ENCODE results near the gene RCAN1.

RCAN1 gene

DNA sequence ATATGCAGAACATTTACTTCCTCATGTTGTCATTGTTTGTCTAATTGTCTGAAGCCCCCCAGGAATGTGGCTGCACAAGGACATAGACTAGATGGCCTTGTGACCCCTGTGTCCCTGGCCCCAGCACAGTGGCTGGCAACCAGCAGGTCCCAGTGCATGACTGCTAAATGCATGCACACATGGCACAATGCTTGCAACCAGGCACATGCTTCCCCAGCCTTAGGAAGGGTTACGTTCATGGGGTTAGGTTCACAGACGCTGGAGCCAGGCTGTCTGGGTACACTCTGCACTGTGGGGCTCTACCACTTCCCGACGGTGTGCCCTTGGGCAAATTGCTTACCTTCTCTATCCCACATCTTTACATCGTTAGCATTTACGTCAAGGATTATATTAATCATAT, 32.6 kb upstream of the RCAN1 start:
- no peak for DNase-seq (ENCODE audit: extremely low read depth, low read depth)
- TF ChIP-seq, protein P1, sequence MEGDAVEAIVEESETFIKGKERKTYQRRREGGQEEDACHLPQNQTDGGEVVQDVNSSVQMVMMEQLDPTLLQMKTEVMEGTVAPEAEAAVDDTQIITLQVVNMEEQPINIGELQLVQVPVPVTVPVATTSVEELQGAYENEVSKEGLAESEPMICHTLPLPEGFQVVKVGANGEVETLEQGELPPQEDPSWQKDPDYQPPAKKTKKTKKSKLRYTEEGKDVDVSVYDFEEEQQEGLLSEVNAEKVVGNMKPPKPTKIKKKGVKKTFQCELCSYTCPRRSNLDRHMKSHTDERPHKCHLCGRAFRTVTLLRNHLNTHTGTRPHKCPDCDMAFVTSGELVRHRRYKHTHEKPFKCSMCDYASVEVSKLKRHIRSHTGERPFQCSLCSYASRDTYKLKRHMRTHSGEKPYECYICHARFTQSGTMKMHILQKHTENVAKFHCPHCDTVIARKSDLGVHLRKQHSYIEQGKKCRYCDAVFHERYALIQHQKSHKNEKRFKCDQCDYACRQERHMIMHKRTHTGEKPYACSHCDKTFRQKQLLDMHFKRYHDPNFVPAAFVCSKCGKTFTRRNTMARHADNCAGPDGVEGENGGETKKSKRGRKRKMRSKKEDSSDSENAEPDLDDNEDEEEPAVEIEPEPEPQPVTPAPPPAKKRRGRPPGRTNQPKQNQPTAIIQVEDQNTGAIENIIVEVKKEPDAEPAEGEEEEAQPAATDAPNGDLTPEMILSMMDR (IDR thresholded peaks at IDR 0.05; ENCODE audit: low read depth, low read length) = no peak

DNA sequence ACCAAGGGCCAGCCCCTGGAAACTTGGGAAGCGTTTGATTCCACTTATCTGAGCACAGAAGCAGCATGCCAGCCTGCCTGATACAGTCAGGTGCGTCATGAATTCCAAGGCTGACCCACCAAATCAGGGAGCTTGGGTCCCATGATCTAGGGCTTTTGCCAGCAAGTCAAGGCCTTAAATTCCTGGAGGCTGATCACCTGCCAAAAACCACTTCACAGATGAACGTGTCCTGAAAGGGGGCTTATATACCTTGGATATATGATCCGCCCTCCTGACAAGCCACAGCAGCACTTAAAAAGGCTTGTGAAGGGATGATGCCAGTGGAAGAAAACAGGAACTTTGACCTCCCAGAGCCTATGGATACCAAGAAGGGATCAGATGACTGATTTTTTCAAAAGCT, 29.9 kb upstream of the RCAN1 start:
- no peak for DNase-seq (ENCODE audit: extremely low read depth, low read depth)
- TF ChIP-seq, protein P1 (IDR thresholded peaks at IDR 0.05; ENCODE audit: low read depth, low read length) = no peak

DNA sequence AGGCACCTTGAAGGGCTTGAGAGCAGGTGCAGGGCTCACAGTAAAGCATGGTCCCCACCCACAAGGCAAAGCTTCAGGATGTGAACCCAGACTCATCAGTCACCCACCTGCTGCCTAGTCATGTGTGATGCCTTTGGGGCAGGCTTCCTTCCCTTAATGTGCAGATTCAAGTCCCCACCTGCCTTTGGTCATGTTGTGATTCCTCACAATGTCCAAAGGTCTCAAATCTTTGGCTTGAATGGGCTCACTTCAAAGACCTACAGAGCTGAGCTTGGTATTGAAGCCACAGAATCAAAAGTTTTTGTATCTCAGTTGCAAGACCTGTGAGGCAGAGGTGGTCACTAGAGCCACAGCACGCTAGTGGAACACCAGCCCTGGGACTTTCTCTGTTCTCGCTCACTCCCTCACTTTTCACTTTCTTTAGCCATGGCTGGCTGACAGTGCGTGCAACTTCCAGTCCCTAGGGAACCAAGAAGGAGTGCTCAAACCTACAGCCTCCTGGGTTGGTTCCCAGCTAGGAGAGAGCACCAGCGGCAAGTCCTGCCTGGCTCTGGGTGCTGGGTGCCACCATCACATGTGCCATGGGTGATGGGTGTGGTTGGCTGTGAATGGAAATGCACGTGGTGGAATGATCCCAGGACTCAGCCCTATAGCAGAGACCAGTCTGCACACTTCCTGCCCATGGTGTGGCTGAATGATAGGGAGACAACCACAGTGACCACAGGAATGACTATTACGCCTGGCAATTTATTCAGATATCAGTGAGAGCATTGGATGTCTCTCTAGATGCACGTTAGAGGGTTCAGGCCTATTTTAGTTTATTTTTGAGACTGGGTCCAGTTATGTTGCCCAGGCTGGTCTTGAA, 27.5 kb upstream of the RCAN1 start:
- DNase-seq (ENCODE audit: extremely low read depth, low read depth) = no peak
- TF ChIP-seq, protein P1 (IDR thresholded peaks at IDR 0.05; ENCODE audit: low read depth, low read length) = no peak

DNA sequence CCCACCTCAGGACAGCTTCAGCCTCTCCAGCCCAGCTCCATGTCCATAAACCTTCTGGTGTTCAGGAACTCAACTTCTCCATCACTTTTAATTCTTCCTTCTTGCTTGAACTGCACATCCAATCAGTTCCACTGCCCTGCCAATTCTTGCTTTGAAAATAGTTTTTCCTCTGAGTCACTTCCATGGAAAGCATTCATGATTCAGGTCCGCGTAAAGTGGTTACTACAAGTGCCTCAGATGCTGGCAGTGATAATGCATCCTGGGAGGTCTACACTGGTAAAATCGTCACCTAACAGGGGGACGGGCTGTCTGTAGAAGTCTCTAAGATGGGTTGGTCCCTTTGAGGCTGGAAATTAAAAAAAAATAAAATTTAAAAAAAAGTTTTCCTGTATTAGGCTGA, 25.9 kb upstream of the RCAN1 start:
- peak; percentile 15 for DNase-seq (ENCODE audit: extremely low read depth, low read depth)
- TF ChIP-seq, protein P1 (IDR thresholded peaks at IDR 0.05; ENCODE audit: low read depth, low read length) = no peak

DNA sequence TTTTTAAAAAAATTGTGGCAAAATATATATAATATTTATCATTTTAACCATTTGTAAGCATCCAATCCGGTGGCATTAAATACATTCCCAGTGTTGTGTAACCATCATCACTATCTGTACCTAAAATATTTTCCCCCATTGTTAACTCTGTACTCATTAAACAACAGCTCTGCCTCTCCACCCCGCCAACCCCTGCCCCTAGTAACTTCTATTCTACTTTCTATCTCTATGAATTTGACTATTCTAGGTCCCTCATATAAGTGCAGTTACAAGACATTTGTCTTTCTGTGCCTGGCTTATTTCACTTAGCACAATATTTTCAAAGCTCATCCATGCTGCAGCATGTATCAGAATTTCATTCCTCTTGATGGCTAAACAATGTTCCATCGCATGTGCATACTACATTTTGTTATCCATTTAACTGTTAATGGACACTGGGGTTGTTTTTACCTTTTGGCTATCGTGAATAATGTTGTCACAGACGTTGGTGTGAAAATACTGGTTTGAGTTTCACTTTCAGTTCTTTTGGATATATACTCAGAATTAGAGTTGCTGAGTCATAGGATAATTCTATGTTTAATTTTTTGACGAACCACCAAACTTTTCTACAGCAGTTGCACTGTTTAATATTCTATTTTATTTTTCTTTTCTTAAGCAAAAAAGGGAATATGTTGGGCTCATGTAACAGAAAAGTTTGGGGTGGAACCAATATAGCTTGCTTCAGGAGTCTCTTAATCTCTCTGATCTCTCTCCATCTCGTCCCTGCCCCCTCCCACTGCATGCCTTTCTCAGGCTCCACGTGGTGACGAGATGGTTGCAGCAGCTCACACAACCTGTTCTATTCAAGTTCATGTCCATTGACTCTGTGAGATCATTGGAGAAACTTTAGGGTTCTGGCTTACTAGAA, 25.2 kb upstream of the RCAN1 start:
- DNase-seq (ENCODE audit: extremely low read depth, low read depth) = no peak

DNA sequence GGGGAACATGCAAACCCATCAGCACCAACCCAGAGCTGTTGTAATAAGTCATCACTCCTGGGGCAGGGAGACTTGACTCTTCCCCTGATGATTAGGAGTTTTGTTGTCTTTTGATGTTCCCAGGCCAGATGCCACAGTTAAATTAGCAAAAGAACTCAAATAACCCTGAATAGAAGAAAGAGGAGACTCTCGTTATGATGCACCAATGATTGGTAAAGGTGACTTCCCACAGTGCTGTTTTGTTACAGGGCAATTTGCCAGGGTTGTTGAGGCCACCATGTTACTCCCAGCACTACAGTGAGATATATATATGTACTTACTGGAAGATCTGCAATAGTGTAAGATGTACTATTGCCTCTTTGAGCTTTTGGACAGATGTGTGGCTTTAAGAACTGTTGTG, 24.3 kb upstream of the RCAN1 start:
- TF ChIP-seq, protein P1 (IDR thresholded peaks at IDR 0.05; ENCODE audit: low read depth, low read length) = no peak

More for the DNA sequence above, 25.2 kb upstream of the RCAN1 start:
- TF ChIP-seq, protein P1 (IDR thresholded peaks at IDR 0.05; ENCODE audit: low read depth, low read length) = no peak

DNA sequence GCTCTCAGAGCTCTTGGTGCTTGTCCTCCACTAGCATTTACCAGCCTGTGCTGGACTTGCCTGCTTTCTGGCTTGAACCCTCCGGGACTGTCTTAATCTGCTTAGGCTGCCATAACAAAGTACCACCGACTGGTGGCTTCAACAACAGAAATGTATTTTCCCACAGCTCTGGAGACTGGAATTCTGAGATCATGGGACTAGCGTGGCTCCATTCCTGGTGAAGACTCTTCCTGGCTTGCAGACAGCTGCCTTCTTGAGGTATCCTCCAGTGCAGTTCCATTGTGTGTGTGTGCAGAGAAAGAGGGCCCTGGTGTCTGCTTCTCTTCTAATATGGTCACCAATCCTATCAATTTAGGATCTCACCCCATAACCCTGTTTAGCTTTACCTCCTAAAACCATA, 22.0 kb upstream of the RCAN1 start:
- TF ChIP-seq, protein P1 (IDR thresholded peaks at IDR 0.05; ENCODE audit: low read depth, low read length) = no peak
- DNase-seq (ENCODE audit: extremely low read depth, low read depth) = no peak

More for the DNA sequence above, 24.3 kb upstream of the RCAN1 start:
- DNase-seq (ENCODE audit: extremely low read depth, low read depth) = no peak

All from AG09319 (cell line).